ENCODE measurements around the gene MACROD1. TPM values are rescaled to one million over a fixed set of nuclear protein-coding genes. Genes with fewer than 3 reads are reported as not detected.
"Not testable (repeated sequence)": the region's sequence is repeated elsewhere in the genome, so short reads cannot be mapped to it uniquely, and the experiment has no call there.

Gene MACROD1
- total RNA-seq, 1 experiment from 2014 or later, result not detected

- Histone ChIP-seq H3K9me3 (ENCODE audit: low read length) (no peaks in the 10 kb centered on the region), H3K4me1 (ENCODE audit: low read length) (no peaks in the 10 kb centered on the region), H3K9me2 (replicated peaks; ENCODE audit: insufficient read depth, low read length) (no peaks in the 10 kb centered on the region), H3K4me3 (ENCODE audit: low read length) (no peak overlapping the region), H3K4me2 (ENCODE audit: low read depth, low read length, poor library complexity, severe bottlenecking) (no peak overlapping the region), H3K27me3 (ENCODE audit: low read length) (no peaks in the 10 kb centered on the region), H3K36me3 (ENCODE audit: insufficient read depth, low read length) (no peaks in the 10 kb centered on the region), H3K9ac (ENCODE audit: low read length) (no peak overlapping the region), H3K27ac (ENCODE audit: low read length) (no peak overlapping the region), H2AFZ (ENCODE audit: low read length) (no peak overlapping the region), H3K79me2 (ENCODE audit: low read length) (no peaks in the 10 kb centered on the region), H4K20me1 (ENCODE audit: insufficient read depth, low read depth, low read length) (no peaks in the 10 kb centered on the region)
- DNase-seq, result no peak
These were observed 113.5 kb downstream of the MACROD1 start for GRCh38 chr11:64052436-64052835.

DNA sequence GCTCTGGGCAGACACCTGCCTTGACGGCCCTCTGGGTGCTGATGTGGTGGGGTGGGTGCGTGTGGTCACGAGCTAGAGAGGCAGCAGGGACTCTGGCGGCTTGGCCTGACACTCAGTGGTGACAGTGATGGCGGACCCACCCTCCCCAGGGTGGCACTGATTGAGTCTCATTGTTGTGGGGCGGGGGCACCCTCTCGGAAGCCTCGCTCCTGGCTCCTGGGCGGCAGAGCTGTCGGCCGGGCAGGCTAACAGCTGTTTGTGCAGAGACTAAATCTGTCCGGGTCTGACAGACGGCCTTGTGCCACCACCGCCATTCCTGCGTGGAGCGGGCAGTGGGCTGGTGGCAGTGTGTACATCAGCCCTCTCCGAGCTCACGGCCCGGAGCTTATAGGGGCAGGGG is 114.6 kb downstream of the MACROD1 start:
- Histone ChIP-seq H3K9ac (ENCODE audit: low read length) (no peak overlapping the region), H4K20me1 (ENCODE audit: insufficient read depth, low read depth, low read length) (no peaks in the 10 kb centered on the region), H3K9me2 (replicated peaks; ENCODE audit: insufficient read depth, low read length) (no peaks in the 10 kb centered on the region), H3K4me2 (ENCODE audit: low read depth, low read length, poor library complexity, severe bottlenecking) (no peak overlapping the region), H3K4me3 (ENCODE audit: low read length) (no peak overlapping the region), H2AFZ (ENCODE audit: low read length) (no peak overlapping the region), H3K9me3 (ENCODE audit: low read length) (no peaks in the 10 kb centered on the region), H3K27me3 (ENCODE audit: low read length) (no peaks in the 10 kb centered on the region), H3K4me1 (ENCODE audit: low read length) (no peaks in the 10 kb centered on the region), H3K27ac (ENCODE audit: low read length) (no peak overlapping the region), H3K36me3 (ENCODE audit: insufficient read depth, low read length) (no peaks in the 10 kb centered on the region), H3K79me2 (ENCODE audit: low read length) (no peaks in the 10 kb centered on the region)
- DNase-seq, result no peak

- no peak overlapping the region for H3K9ac ChIP-seq (ENCODE audit: low read length)
- DNase-seq, result no peak
- no peak overlapping the region for H3K4me2 ChIP-seq (ENCODE audit: low read depth, low read length, poor library complexity, severe bottlenecking)
- no peaks in the 10 kb centered on the region for H3K9me2 ChIP-seq (replicated peaks; ENCODE audit: insufficient read depth, low read length)
- no peaks in the 10 kb centered on the region for H3K36me3 ChIP-seq (ENCODE audit: insufficient read depth, low read length)
- H2AFZ ChIP-seq (ENCODE audit: low read length), result no peak overlapping the region
- H3K79me2 ChIP-seq (ENCODE audit: low read length), result no peaks in the 10 kb centered on the region
- H3K27ac ChIP-seq (ENCODE audit: low read length), result no peak overlapping the region
- H4K20me1 ChIP-seq (ENCODE audit: insufficient read depth, low read depth, low read length), result no peaks in the 10 kb centered on the region
- H3K9me3 ChIP-seq (ENCODE audit: low read length), result no peaks in the 10 kb centered on the region
- H3K27me3 ChIP-seq (ENCODE audit: low read length), result no peaks in the 10 kb centered on the region
- H3K4me3 ChIP-seq (ENCODE audit: low read length), result no peak overlapping the region
- H3K4me1 ChIP-seq (ENCODE audit: low read length), result no peaks in the 10 kb centered on the region
These were observed 116.4 kb downstream of the MACROD1 start for GRCh38 chr11:64049509-64049908.

DNA sequence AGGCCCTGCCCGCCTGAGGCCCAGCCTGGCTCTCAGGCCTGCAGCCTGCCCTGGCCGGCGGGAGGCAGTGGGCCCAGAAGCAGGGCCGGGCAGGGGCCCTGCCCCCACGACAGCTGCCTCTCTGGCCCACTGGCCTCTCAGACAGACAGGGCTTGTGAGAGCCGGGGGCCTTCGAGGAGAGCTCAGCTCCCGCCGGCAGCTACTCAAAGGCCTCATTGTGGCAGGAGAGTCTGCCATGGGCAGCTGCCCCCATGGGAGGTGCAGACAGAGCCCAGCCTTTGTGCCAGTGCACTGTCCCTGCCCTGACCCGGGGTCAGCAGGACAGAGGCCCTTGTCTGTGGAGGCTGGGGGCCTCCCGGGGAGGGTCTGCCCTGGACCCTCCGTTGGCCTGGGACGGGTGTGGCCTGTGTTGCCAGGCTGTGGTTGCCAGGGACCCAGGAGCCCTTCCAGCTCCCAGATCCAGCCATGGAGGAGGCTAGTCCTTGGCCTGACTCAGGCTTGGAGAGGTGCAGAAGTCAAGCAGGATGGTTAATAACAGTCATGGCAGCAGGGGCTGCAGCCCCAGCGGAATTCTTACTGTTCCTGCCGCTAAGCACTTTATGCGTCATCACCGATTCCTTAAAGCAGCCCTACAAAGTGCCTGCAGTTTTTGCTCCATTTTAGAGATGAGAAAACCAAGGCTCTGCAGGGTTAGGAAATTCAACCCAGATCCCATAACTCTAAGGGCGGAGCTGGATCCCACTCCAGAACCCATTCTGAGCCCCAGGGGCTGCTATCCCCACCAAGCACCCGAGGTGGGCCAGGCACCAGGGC is 117.7 kb downstream of the MACROD1 start:
- no peak for DNase-seq
- Histone ChIP-seq H3K27ac (ENCODE audit: low read length) (no peak overlapping the region), H3K79me2 (ENCODE audit: low read length) (no peaks in the 10 kb centered on the region), H3K36me3 (ENCODE audit: insufficient read depth, low read length) (no peaks in the 10 kb centered on the region), H2AFZ (ENCODE audit: low read length) (no peak overlapping the region), H3K9me2 (replicated peaks; ENCODE audit: insufficient read depth, low read length) (no peaks in the 10 kb centered on the region), H4K20me1 (ENCODE audit: insufficient read depth, low read depth, low read length) (no peaks in the 10 kb centered on the region), H3K4me3 (ENCODE audit: low read length) (no peak overlapping the region), H3K4me2 (ENCODE audit: low read depth, low read length, poor library complexity, severe bottlenecking) (no peak overlapping the region), H3K27me3 (ENCODE audit: low read length) (no peaks in the 10 kb centered on the region), H3K9me3 (ENCODE audit: low read length) (no peaks in the 10 kb centered on the region), H3K9ac (ENCODE audit: low read length) (no peak overlapping the region), H3K4me1 (ENCODE audit: low read length) (no peaks in the 10 kb centered on the region)

GRCh38 chr11:64047373-64047772 is 118.5 kb downstream of the MACROD1 start:
- H2AFZ ChIP-seq (ENCODE audit: low read length); H3K4me1 ChIP-seq (ENCODE audit: low read length); H3K4me2 ChIP-seq (ENCODE audit: low read depth, low read length, poor library complexity, severe bottlenecking); H3K9ac ChIP-seq (ENCODE audit: low read length); H3K79me2 ChIP-seq (ENCODE audit: low read length); H3K36me3 ChIP-seq (ENCODE audit: insufficient read depth, low read length); H3K27ac ChIP-seq (ENCODE audit: low read length); H3K9me3 ChIP-seq (ENCODE audit: low read length); H3K27me3 ChIP-seq (ENCODE audit: low read length); DNase-seq; H3K9me2 ChIP-seq (replicated peaks; ENCODE audit: insufficient read depth, low read length); H3K4me3 ChIP-seq (ENCODE audit: low read length); H4K20me1 ChIP-seq (ENCODE audit: insufficient read depth, low read depth, low read length): not testable (repeated sequence)

- H3K4me2 ChIP-seq (ENCODE audit: low read depth, low read length, poor library complexity, severe bottlenecking), result no peak overlapping the region
- no peaks in the 10 kb centered on the region for H3K4me1 ChIP-seq (ENCODE audit: low read length)
- no peaks in the 10 kb centered on the region for H4K20me1 ChIP-seq (ENCODE audit: insufficient read depth, low read depth, low read length)
- no peaks in the 10 kb centered on the region for H3K9me2 ChIP-seq (replicated peaks; ENCODE audit: insufficient read depth, low read length)
- H3K9ac ChIP-seq (ENCODE audit: low read length), result no peak overlapping the region
- no peaks in the 10 kb centered on the region for H3K79me2 ChIP-seq (ENCODE audit: low read length)
- no peaks in the 10 kb centered on the region for H3K36me3 ChIP-seq (ENCODE audit: insufficient read depth, low read length)
- no peak overlapping the region for H3K4me3 ChIP-seq (ENCODE audit: low read length)
- H2AFZ ChIP-seq (ENCODE audit: low read length), result no peak overlapping the region
- no peaks in the 10 kb centered on the region for H3K27me3 ChIP-seq (ENCODE audit: low read length)
- no peaks in the 10 kb centered on the region for H3K9me3 ChIP-seq (ENCODE audit: low read length)
- no peak overlapping the region for H3K27ac ChIP-seq (ENCODE audit: low read length)
- DNase-seq, result no peak
These were observed 120.2 kb downstream of the MACROD1 start for GRCh38 chr11:64045700-64046099.

GRCh38 chr11:64044730-64045393 is 121.1 kb downstream of the MACROD1 start:
- no peak overlapping the region for H3K4me2 ChIP-seq (ENCODE audit: low read depth, low read length, poor library complexity, severe bottlenecking)
- no peaks in the 10 kb centered on the region for H3K9me3 ChIP-seq (ENCODE audit: low read length)
- H3K4me1 ChIP-seq (ENCODE audit: low read length), result no peaks in the 10 kb centered on the region
- no peak overlapping the region for H3K9ac ChIP-seq (ENCODE audit: low read length)
- no peak overlapping the region for H2AFZ ChIP-seq (ENCODE audit: low read length)
- no peak overlapping the region for H3K27ac ChIP-seq (ENCODE audit: low read length)
- no peaks in the 10 kb centered on the region for H3K27me3 ChIP-seq (ENCODE audit: low read length)
- DNase-seq, result no peak
- H4K20me1 ChIP-seq (ENCODE audit: insufficient read depth, low read depth, low read length), result no peaks in the 10 kb centered on the region
- no peaks in the 10 kb centered on the region for H3K79me2 ChIP-seq (ENCODE audit: low read length)
- H3K4me3 ChIP-seq (ENCODE audit: low read length), result no peak overlapping the region
- no peaks in the 10 kb centered on the region for H3K9me2 ChIP-seq (replicated peaks; ENCODE audit: insufficient read depth, low read length)
- no peaks in the 10 kb centered on the region for H3K36me3 ChIP-seq (ENCODE audit: insufficient read depth, low read length)

- no peaks in the 10 kb centered on the region for H4K20me1 ChIP-seq (ENCODE audit: insufficient read depth, low read depth, low read length)
- no peaks in the 10 kb centered on the region for H3K4me1 ChIP-seq (ENCODE audit: low read length)
- H3K9ac ChIP-seq (ENCODE audit: low read length), result no peak overlapping the region
- no peaks in the 10 kb centered on the region for H3K79me2 ChIP-seq (ENCODE audit: low read length)
- H3K27me3 ChIP-seq (ENCODE audit: low read length), result no peaks in the 10 kb centered on the region
- H2AFZ ChIP-seq (ENCODE audit: low read length), result no peak overlapping the region
- H3K9me3 ChIP-seq (ENCODE audit: low read length), result no peaks in the 10 kb centered on the region
- no peaks in the 10 kb centered on the region for H3K36me3 ChIP-seq (ENCODE audit: insufficient read depth, low read length)
- no peak overlapping the region for H3K4me2 ChIP-seq (ENCODE audit: low read depth, low read length, poor library complexity, severe bottlenecking)
- no peak overlapping the region for H3K4me3 ChIP-seq (ENCODE audit: low read length)
- no peak for DNase-seq
- no peaks in the 10 kb centered on the region for H3K9me2 ChIP-seq (replicated peaks; ENCODE audit: insufficient read depth, low read length)
- H3K27ac ChIP-seq (ENCODE audit: low read length), result no peak overlapping the region
These were observed 122.4 kb downstream of the MACROD1 start for GRCh38 chr11:64043545-64043944.

All from Karpas-422 (cell line).